ENCODE measurements around the gene TSC2. TPM values are rescaled to one million over a fixed set of nuclear protein-coding genes. Genes with fewer than 3 reads are reported as not detected.

The TSC2 gene
- total and polyA plus RNA-seq, 9 of the 15 experiments (the other 6 are each of a cell fraction or from before 2014, with no cell fraction given): 1.3 to 68.1 (median 16.6) TPM

DNA sequence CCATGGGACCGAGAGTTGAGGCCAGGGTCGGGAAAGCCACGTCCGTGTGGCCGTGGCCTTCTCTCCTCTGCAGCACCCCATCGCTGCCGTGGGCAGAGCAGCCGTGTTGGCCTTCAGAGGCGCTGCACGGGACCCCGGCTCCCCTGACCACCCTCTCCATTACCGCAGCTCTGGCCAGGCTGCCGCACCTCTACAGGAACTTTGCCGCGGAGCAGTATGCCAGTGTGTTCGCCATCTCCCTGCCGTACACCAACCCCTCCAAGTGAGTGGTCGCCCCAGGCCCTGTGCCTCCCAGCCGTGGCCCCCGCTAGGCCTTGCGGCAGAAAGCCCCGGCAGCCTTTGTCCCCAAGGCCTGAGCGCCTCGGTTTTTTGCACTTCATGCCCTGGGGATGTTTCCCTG is 27.8 kb downstream of the TSC2 start:
- Histone ChIP-seq H3K36me3 (ENCODE audit: control insufficient read depth, insufficient read depth, low read length) (peaks cover 51% of the 10 kb centered on the region; the same call in 1 of the 3 replicates), H3K27me3 (ENCODE audit: control insufficient read depth in 2 of 2, insufficient read depth in 2 of 2, low read length in 2 of 2) (no peaks in the 10 kb centered on the region), H4K20me1 (replicated peaks; ENCODE audit: control insufficient read depth, insufficient read depth, low read length) (no peaks in the 10 kb centered on the region), H3K9me1 (ENCODE audit: control insufficient read depth, insufficient read depth, low read length) (no peaks in the 10 kb centered on the region), H3K27ac (ENCODE audit: extremely low read depth, low read depth, low read length) (no peak overlapping the region), H3K79me2 (ENCODE audit: control insufficient read depth, insufficient read depth, low read length) (no peaks in the 10 kb centered on the region), H3K9ac (ENCODE audit: insufficient read depth in 1 of 2, low read depth in 2 of 2, low read length in 2 of 2) (no peak overlapping the region; a peak in 1 of 4 replicates), H3K4me2 (ENCODE audit: insufficient read depth, low read length) (no peak overlapping the region), H2AFZ (ENCODE audit: low read depth, low read length) (no peak overlapping the region), H3K4me3 (no peak overlapping the region), H3K9me3 (replicated peaks; ENCODE audit: control insufficient read depth, insufficient read depth, low read depth, low read length) (no peaks in the 10 kb centered on the region), H3K4me1 (replicated peaks in 1 of 2; ENCODE audit: control insufficient read depth in 2 of 2, insufficient read depth in 2 of 2, low read length in 2 of 2) (peaks cover 0 to 17% of the 10 kb centered on the region in 2 experiments; a peak in 2 of 5 replicates)
- TF ChIP-seq FIP1L1 (IDR thresholded peaks at IDR 0.05; ENCODE audit: low read depth, low read length, poor library complexity, severe bottlenecking) (no peak), CHD4 (IDR thresholded peaks at IDR 0.05; ENCODE audit: insufficient read depth, insufficient replicate concordance, low read depth, low read length, poor library complexity, severe bottlenecking) (no peak), U2AF1 (optimal IDR thresholded peaks at IDR 0.05; ENCODE audit: low read depth, low read length) (no peak), RBBP5 (IDR thresholded peaks at IDR 0.05; ENCODE audit: borderline replicate concordance, insufficient read depth, low read length, poor library complexity, severe bottlenecking) (no peak), MAFG (tag; conservative IDR thresholded peaks at IDR 0.05) (no peak), ZNF644 (tag; IDR thresholded peaks at IDR 0.05; ENCODE audit: low read depth) (no peak), FOXJ3 (CRISPR knock-in tag; IDR thresholded peaks at IDR 0.05) (no peak), TCFL5 (CRISPR knock-in tag; conservative IDR thresholded peaks at IDR 0.05) (no peak), RCOR1 (IDR thresholded peaks at IDR 0.05; ENCODE audit: borderline replicate concordance in 1 of 2, low read depth in 2 of 2, low read length in 2 of 2) (no peak), NR2F6 (CRISPR knock-in tag; IDR thresholded peaks at IDR 0.05) (no peak), ETV1 (tag; conservative IDR thresholded peaks at IDR 0.05; ENCODE audit: low read depth) (no peak), SAFB (IDR thresholded peaks at IDR 0.05; ENCODE audit: borderline replicate concordance, low read depth, low read length) (no peak), ZNF780A (CRISPR knock-in tag; IDR thresholded peaks at IDR 0.05) (no peak), SNRNP70 (optimal IDR thresholded peaks at IDR 0.05; ENCODE audit: low read depth, low read length) (no peak), ZNF717 (CRISPR knock-in tag; IDR thresholded peaks at IDR 0.05) (no peak), ZKSCAN1 (IDR thresholded peaks at IDR 0.05; ENCODE audit: low read depth, low read length) (no peak)
- TF ChIP-seq, protein P1, sequence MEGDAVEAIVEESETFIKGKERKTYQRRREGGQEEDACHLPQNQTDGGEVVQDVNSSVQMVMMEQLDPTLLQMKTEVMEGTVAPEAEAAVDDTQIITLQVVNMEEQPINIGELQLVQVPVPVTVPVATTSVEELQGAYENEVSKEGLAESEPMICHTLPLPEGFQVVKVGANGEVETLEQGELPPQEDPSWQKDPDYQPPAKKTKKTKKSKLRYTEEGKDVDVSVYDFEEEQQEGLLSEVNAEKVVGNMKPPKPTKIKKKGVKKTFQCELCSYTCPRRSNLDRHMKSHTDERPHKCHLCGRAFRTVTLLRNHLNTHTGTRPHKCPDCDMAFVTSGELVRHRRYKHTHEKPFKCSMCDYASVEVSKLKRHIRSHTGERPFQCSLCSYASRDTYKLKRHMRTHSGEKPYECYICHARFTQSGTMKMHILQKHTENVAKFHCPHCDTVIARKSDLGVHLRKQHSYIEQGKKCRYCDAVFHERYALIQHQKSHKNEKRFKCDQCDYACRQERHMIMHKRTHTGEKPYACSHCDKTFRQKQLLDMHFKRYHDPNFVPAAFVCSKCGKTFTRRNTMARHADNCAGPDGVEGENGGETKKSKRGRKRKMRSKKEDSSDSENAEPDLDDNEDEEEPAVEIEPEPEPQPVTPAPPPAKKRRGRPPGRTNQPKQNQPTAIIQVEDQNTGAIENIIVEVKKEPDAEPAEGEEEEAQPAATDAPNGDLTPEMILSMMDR (IDR thresholded peaks at IDR 0.05 in 2 of 3, conservative IDR thresholded peaks at IDR 0.05 in 1 of 3; ENCODE audit: insufficient read depth in 2 of 3, low read depth in 1 of 3, low read length in 3 of 3): no peak
- TF ChIP-seq, protein P2, sequence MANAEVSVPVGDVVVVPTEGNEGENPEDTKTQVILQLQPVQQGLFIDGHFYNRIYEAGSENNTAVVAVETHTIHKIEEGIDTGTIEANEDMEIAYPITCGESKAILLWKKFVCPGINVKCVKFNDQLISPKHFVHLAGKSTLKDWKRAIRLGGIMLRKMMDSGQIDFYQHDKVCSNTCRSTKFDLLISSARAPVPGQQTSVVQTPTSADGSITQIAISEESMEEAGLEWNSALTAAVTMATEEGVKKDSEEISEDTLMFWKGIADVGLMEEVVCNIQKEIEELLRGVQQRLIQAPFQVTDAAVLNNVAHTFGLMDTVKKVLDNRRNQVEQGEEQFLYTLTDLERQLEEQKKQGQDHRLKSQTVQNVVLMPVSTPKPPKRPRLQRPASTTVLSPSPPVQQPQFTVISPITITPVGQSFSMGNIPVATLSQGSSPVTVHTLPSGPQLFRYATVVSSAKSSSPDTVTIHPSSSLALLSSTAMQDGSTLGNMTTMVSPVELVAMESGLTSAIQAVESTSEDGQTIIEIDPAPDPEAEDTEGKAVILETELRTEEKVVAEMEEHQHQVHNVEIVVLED (CRISPR knock-in tag; IDR thresholded peaks at IDR 0.05): no peak
- ChIA-PET POLR2A (interaction anchor here (0.6 kb wide), 1 partner anchor 80 kb away, joined by 3 read pairs; no protein-coding TSS in a partner anchor), CTCF (ENCODE audit: low intra/inter-chr PET ratio) (no interaction called here)
- DNase-seq (ENCODE audit: extremely low read depth in 1 of 4, low spot score in 3 of 4) (no peak), ATAC-seq (no peak), FAIRE-seq (no peak)
- 97% methylated on average over 19 of the region's 24 CpGs for WGBS (ENCODE audit: insufficient coverage, low coverage, missing lambda C conversion rate)
- intact Hi-C loops (cut with micrococcal nuclease): no loop called here
- in situ Hi-C loops (cut with MboI): no loop called here
- BruUV-seq (replicated peaks): no TSS peak

Data from K562 (cell line).